Muscle of leg (tissue), 11 donors: Measurements from ENCODE around the gene OGA. TPM values are rescaled to one million over a fixed set of nuclear protein-coding genes. Genes with fewer than 3 reads are reported as not detected.

Experiments used
- DNase-seq: peaks from one replicate; pipeline ENCODE4 v3.0.0; 2013
- H3K27ac ChIP-seq: one replicate; pipeline ENCODE4 v1.5.1; 2013; ENCODE audit warnings: mild to moderate bottlenecking, low read length, control low read depth
- H3K27me3 ChIP-seq: one replicate; pipeline ENCODE4 v1.6.1; 2013; ENCODE audit warnings: low read length; ENCODE audit not compliant: control insufficient read depth, insufficient read depth
- H3K36me3 ChIP-seq: one replicate; pipeline ENCODE4 v1.6.1; 2013; ENCODE audit warnings: low read length; ENCODE audit not compliant: control insufficient read depth, insufficient read depth
- H3K4me1 ChIP-seq: one replicate; pipeline ENCODE4 v1.6.1; 2013; ENCODE audit warnings: low read length; ENCODE audit not compliant: control insufficient read depth, insufficient read depth
- H3K4me3 ChIP-seq: one replicate; pipeline ENCODE4 v1.5.1; 2013; ENCODE audit warnings: low read length, control low read depth
- H3K9me3 ChIP-seq: replicated peaks from 2 replicates; pipeline ENCODE4 v1.6.1; 2013; ENCODE audit warnings: low read depth, low read length; ENCODE audit not compliant: control insufficient read depth
- WGBS: methylation state at CpG from one replicate; pipeline ENCODE4 v1.1.5; 2013; ENCODE audit warnings: missing lambda C conversion rate; ENCODE audit not compliant: insufficient coverage; 5-methylcytosine and 5-hydroxymethylcytosine counted together
- polyA plus RNA-seq, 8 donors: library from polyadenylated mRNA; unstranded; fragments of 120-200 nt; gene quantifications; one replicate each; pipeline versions ENCODE4 v1.2.1 to v1.2.3, GENCODE V29; 2013; ENCODE audit warnings: inconsistent platforms in 1 of 8, low replicate concordance in 1 of 8; ENCODE audit not compliant: insufficient read length in 8 of 8, insufficient read depth in 1 of 8
- total RNA-seq: library from RNA; stranded (reverse); fragments of 120-200 nt; gene quantifications from one replicate; pipeline ENCODE4 v1.2.4, GENCODE V29; 2013

OGA gene
- total and polyA plus RNA-seq, 9 donors: 73.2 to 127 (median 91.6) TPM

DNA sequence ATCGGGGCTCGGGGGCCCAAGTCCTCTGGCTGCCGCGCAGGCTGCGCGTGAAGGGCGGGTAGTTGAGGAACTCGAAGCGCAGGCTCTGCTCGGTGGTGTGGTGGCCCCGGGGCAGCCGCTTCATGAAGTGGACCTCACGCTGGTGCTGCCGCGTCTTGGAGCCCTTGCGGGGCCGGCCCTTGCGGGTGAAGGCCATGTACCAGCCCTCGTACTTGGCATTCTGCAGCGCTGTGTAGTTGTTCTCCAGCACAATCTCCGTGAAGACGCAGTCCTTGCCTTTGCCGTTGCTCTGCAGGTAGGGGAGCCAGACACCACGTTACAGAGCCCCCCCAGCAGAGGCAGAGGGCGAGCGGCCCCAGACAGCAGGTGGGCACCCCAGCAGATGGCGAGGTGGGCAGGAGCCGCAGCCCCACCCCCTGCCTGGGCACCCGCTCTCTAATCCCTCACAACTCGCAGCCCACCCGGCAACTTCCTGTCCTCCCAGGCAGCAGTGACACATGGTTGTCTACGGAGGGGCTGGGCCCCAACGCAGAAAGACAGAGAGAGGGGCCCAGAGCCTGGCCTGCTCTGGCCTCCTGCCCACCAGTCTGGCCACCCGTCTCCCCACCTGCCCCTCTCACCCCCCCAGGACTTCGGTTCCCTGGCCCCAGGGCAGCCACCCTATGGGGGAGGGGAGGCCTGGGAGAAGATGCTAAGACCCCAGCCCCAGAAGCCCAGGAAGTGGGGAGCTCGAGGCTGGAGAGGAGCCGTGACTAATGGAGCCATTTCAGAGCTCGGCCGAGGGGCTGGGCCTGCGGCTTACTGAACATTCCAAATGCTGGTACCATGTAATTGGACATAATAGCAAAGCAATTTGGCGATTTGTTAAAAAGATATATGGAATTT, 47.7 kb downstream of the OGA start:
- DNase-seq: no peak
- Histone ChIP-seq H3K27me3 (peaks cover 88% of the 10 kb centered on the region), H3K4me3 (no peak overlapping the region), H3K4me1 (peaks cover 22% of the 10 kb centered on the region), H3K36me3 (no peaks in the 10 kb centered on the region), H3K27ac (no peak overlapping the region), H3K9me3 (no peaks in the 10 kb centered on the region)
- WGBS: 81% methylated on average over 28 of the region's 41 CpGs

DNA sequence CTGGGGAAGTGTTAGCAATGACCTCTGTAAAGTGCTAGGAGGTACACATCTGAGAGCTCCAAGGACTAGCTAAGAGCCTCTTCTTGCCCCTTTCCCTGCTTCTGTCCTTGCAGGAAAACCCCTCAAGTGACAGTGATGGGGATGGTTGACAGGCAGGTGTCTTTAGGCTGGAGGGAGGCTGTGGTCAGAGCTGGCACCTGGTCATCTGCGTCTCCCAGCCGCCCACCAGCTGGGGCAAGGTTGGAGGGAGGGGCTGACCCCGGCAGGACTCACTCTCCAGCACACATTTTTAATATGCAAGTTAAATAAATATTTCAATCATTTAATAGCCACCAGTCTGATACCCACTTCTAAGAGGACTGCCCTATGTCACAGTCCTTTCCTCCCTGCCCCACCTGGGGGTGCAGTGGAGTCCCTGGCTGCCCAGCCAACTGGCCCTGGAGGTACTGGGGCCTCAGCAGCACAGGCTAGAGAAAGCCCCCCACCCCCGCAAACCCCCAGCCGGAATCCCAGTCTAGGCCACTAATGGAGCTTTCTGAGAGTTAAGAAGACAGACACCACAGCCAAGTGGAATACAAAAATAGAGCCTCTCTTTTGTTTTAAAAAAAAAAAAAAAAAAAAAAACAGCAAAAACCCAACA, 48.6 kb downstream of the OGA start:
- Histone ChIP-seq H3K4me3 (no peak overlapping the region), H3K27ac (no peak overlapping the region), H3K4me1 (peaks cover 14% of the 10 kb centered on the region), H3K27me3 (peaks cover 82% of the 10 kb centered on the region), H3K9me3 (no peaks in the 10 kb centered on the region), H3K36me3 (no peaks in the 10 kb centered on the region)
- DNase-seq: no peak
- no CpG with 5 or more reads among the region's 5 CpGs for WGBS

DNA sequence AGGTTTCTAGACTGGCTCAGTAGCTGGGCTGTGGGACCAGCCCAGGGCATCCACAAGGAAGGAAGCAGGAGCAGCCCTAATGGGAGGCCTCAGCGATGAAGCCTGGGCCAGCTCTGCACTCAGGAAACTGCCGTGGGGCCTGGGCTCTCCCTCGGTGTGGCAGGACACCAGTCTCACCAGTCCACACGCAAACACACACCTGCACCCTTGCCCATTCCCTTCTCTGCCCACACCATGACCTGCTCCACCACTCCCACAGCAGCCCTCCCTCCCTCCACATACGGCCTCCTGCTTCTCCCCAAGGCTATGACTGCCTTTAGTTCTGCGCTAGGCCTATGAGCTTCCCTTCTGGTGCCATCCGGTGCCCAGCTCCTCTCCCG, 49.5 kb downstream of the OGA start:
- no peaks in the 10 kb centered on the region for H3K9me3 ChIP-seq
- no peaks in the 10 kb centered on the region for H3K36me3 ChIP-seq
- no peak overlapping the region for H3K27ac ChIP-seq
- 68% methylated on average over 8 of the region's 8 CpGs for WGBS
- H3K4me1 ChIP-seq: peaks cover 10% of the 10 kb centered on the region
- peaks cover 74% of the 10 kb centered on the region for H3K27me3 ChIP-seq
- no peak overlapping the region for H3K4me3 ChIP-seq
- DNase-seq: no peak

DNA sequence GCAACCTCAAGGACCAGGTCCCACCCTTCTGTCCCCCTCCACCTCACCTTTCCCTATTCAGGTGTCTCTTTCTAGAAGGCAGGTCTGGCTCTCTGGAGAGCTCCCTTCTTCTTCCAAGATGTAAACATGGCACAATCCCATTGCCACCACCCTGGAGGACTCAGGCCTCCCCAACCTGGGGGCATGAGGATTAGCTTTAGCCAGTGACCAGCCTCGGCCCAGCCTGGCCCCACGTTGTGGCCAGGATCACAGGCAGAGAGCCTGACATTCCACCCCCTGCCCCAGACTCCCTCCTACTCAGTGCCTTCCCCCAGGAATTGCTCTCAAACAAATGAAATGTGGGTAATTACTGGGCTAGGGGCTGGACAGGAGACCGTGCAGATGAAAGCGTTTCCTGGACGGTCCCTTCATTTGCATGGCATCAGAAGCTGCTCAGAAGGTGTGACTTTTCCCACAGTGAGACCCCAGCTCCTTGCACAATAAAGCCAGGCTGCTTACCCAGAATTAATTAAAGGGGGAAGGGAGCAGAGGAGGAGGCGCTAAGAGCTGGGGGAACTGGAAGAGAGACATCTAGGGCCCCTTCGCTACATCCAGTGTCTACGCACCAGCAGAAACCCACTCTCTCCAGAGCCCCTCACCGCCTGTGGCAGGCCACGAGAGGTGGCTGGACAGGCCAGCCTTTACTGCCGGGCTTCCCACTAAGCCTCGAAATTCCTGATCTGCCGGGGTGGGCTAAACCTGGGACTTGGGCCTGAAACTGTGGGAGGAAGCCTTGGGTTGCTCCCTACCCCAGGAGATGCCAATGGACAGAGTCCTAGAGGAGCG, 50.1 kb downstream of the OGA start:
- no peak overlapping the region for H3K27ac ChIP-seq
- H3K27me3 ChIP-seq: peaks cover 68% of the 10 kb centered on the region
- WGBS: 44% methylated on average over 11 of the region's 14 CpGs

DNA sequence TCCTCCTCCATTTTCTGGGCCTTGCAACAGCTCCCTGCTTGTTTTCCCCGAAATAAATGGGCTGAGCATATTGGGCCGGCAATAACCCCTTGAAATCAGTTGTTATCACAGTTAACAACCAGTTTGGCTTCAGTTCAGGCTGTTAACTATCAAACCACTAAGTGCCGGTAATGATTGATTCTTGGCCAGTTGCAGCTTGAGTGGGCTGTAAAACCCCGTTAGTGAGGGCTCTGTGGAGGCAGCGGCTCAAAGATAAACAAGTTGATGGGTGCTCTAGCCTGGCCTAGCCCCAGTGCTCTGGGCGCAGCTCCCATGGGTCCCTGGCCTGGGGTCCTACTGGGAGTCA, 50.7 kb downstream of the OGA start:
- 40% methylated on average over 4 of the region's 6 CpGs for WGBS
- peaks cover 62% of the 10 kb centered on the region for H3K27me3 ChIP-seq

More for the DNA sequence above, 50.1 kb downstream of the OGA start:
- no peaks in the 10 kb centered on the region for H3K9me3 ChIP-seq
- H3K4me3 ChIP-seq: no peak overlapping the region
- no peaks in the 10 kb centered on the region for H3K36me3 ChIP-seq
- DNase-seq: no peak
- peaks cover 10% of the 10 kb centered on the region for H3K4me1 ChIP-seq

DNA sequence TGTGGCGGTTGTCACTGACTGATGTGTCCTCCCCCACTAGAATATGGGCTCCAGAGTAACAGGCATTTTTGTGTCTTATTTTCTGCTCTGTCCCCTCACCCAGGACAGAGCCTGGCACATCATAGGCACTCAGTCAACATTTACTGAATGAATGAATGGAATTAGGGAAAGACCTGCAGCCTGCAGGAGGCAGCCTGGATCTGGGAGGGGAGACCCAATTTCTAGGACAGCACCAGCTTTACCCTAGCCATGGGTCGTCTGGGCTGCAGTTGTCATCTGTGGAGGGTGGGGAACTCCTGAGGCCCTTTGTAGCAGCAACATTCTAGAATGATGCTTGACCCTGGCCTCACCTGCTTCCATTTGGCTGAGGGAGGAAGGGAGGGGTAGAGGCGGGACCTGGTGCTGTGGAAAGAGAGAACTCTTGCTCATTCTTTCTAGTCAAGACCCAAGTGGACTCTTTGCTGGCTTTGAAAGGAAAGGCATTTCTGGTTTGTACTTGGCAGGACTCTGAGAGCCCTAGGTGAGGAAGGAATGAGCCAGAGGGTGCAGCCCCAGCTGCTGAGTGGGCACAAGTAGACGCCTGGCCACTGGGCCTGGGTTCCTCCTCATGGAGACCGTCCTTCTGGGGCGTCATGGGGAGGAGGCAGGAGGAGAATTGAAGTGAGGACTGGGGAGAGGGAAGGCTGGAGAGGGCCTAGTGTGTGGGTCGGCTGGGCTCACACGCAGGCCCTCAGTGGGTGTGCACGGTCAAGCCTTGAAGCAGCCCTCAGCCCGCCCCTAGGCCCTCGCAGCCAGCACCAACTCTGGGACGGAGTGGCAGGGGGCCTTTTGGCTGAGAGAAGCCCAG, 51.3 kb downstream of the OGA start:
- WGBS: 49% methylated on average over 10 of the region's 12 CpGs

More for the DNA sequence above, 50.7 kb downstream of the OGA start:
- Histone ChIP-seq H3K36me3 (no peaks in the 10 kb centered on the region), H3K27ac (no peak overlapping the region), H3K4me1 (peaks cover 7% of the 10 kb centered on the region), H3K4me3 (no peak overlapping the region), H3K9me3 (no peaks in the 10 kb centered on the region)
- no peak for DNase-seq

DNA sequence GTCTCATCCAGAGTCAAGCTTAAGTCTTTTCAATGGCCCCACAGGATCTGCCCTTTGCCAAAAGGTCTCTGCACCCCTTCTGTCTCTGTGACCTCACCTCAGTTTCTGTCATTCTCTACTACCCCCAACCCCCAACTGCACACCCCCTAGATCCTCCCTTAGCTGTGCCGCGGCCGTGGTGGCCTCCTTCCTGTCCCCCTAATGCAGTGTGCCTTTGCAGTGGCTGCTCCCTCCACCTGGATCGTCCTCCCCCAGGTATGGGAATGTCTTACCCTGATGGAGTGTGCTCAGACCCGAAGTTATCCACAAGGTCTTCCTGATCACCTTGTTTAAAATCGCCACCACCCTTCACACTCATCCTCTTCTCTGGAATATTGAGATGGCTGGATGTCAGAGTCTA, 51.9 kb downstream of the OGA start:
- no peak overlapping the region for H3K27ac ChIP-seq
- no peaks in the 10 kb centered on the region for H3K9me3 ChIP-seq
- H3K36me3 ChIP-seq: no peaks in the 10 kb centered on the region
- H3K27me3 ChIP-seq: peaks cover 50% of the 10 kb centered on the region
- no peak overlapping the region for H3K4me3 ChIP-seq
- peaks cover 6% of the 10 kb centered on the region for H3K4me1 ChIP-seq
- no peak for DNase-seq
- WGBS: 58% methylated on average over 4 of the region's 6 CpGs

More for the DNA sequence above, 51.3 kb downstream of the OGA start:
- Histone ChIP-seq H3K4me3 (no peak overlapping the region), H3K27me3 (peaks cover 56% of the 10 kb centered on the region), H3K4me1 (peaks cover 7% of the 10 kb centered on the region), H3K36me3 (no peaks in the 10 kb centered on the region), H3K27ac (no peak overlapping the region), H3K9me3 (no peaks in the 10 kb centered on the region)
- no peak for DNase-seq

DNA sequence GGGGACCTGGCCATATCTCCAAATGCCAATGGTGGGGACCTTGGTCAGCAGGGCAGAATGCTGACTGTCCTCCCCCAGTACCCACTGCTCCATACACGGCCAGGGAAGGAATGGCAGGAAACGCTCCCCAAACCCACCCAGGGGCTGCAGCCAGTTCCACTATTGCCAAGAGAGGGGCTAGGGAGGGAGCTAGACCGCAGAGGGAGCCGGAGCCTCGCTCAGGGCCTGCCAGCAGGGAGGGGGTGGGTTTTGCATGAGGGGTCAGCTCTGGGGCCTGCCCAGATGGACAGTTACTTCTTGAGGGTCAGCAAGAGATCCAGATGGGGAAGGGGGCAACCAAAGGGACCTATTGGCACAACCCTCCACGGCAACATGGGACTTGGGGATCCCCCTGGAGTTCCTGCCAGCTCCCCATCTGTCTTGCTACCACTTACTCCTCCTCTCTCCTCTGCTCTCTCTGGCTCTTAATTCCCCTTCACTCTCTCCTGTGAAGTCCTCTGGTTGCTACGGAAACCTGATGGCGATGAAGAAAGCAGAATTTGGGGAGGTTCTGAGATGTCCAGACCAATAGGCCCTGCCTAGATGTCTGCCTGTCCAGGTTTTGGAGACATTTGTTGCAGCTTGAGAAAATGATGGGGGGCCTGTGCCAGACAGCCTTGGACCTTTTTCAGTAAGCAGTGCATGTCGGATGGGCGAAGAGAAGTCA, 55.0 kb downstream of the OGA start:
- DNase-seq: no peak
- 77% methylated on average over 4 of the region's 10 CpGs for WGBS
- Histone ChIP-seq H3K36me3 (no peaks in the 10 kb centered on the region), H3K9me3 (no peaks in the 10 kb centered on the region), H3K27ac (no peak overlapping the region), H3K4me3 (no peak overlapping the region), H3K27me3 (peaks cover 23% of the 10 kb centered on the region), H3K4me1 (peaks cover 13% of the 10 kb centered on the region)

DNA sequence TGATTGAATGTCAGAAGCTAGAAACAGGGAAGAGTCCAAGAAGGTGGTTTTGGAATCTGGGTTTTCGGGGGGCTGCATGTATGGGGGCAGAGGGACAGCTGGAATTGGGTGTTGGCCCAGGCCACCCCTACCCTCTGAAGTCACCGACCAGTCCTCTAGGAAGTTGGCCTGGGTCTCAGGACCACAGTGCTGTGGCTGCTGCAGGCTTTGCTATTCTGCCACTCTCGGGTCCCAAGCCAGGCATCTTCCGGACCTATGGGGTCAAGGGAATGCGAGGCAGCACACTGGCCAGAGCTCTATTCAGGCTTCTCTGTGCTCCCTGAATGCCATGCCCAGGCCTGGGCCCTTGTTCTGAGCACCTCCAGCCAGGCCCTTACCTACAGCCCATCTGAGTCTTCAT, 55.5 kb downstream of the OGA start:
- Histone ChIP-seq H3K4me1 (peaks cover 13% of the 10 kb centered on the region), H3K9me3 (no peaks in the 10 kb centered on the region), H3K27me3 (peaks cover 18% of the 10 kb centered on the region), H3K36me3 (no peaks in the 10 kb centered on the region), H3K4me3 (no peak overlapping the region), H3K27ac (no peak overlapping the region)
- DNase-seq: no peak
- 90% methylated on average over 5 of the region's 5 CpGs for WGBS
